Chondrocyte (in vitro differentiated cells): ENCODE results near the gene GINS2. TPM values are rescaled to one million over a fixed set of nuclear protein-coding genes. Genes with fewer than 3 reads are reported as not detected.

Experiments used
- DNase-seq: peaks from one replicate; pipeline ENCODE4 v3.0.0; 2021; ENCODE audit warnings: mixed read lengths, low spot score
- H3K27ac Mint-ChIP-seq: one replicate; pipeline ENCODE4 v1.8.0; 2021; ENCODE audit warnings: mild to moderate bottlenecking, moderate library complexity, mixed read lengths; ENCODE audit not compliant: unreplicated experiment
- H3K27me3 Mint-ChIP-seq: 2 replicates; pipeline ENCODE4 v1.8.0; 2021; ENCODE audit warnings: low read depth, mixed read lengths
- H3K36me3 Mint-ChIP-seq: 2 replicates; pipeline ENCODE4 v1.8.0; 2021; ENCODE audit warnings: low read depth, mixed read lengths
- H3K4me1 Mint-ChIP-seq: 2 replicates; pipeline ENCODE4 v1.8.0; 2021; ENCODE audit warnings: low read depth, mild to moderate bottlenecking, mixed read lengths
- H3K4me3 Mint-ChIP-seq: one replicate; pipeline ENCODE4 v1.8.0; 2021; ENCODE audit warnings: mild to moderate bottlenecking, moderate library complexity, mixed read lengths; ENCODE audit not compliant: unreplicated experiment
- H3K9me3 Mint-ChIP-seq: 2 replicates; pipeline ENCODE4 v1.8.0; 2021; ENCODE audit warnings: low read depth, mixed read lengths
- total RNA-seq: library from RNA; stranded (reverse); gene quantifications from 3 replicates; pipeline ENCODE4 v1.2.1, GENCODE V29; 2021
- TF ChIP-seq, protein P1 (sequence below): fragments of 200-600 bp; sonication (generic); IDR thresholded peaks from 2 replicates; pipeline ENCODE4 v1.5.0; 2021; ENCODE audit warnings: antibody characterized with exemption, mild to moderate bottlenecking, moderate library complexity

GINS2 gene
- total RNA-seq, 1 donor from 2014 or later = 3.8 TPM

GRCh38 chr16:85627526-85628264, 61.1 kb downstream of the GINS2 start:
- Mint-ChIP-seq H3K36me3 (peaks cover 7% of the 10 kb centered on the region), H3K4me1 (peaks cover 4% of the 10 kb centered on the region), H3K27me3 (no peaks in the 10 kb centered on the region), H3K27ac (no peak overlapping the region), H3K9me3 (peaks cover 8% of the 10 kb centered on the region), H3K4me3 (no peak overlapping the region)
- no peak for DNase-seq
- TF ChIP-seq, protein P1, sequence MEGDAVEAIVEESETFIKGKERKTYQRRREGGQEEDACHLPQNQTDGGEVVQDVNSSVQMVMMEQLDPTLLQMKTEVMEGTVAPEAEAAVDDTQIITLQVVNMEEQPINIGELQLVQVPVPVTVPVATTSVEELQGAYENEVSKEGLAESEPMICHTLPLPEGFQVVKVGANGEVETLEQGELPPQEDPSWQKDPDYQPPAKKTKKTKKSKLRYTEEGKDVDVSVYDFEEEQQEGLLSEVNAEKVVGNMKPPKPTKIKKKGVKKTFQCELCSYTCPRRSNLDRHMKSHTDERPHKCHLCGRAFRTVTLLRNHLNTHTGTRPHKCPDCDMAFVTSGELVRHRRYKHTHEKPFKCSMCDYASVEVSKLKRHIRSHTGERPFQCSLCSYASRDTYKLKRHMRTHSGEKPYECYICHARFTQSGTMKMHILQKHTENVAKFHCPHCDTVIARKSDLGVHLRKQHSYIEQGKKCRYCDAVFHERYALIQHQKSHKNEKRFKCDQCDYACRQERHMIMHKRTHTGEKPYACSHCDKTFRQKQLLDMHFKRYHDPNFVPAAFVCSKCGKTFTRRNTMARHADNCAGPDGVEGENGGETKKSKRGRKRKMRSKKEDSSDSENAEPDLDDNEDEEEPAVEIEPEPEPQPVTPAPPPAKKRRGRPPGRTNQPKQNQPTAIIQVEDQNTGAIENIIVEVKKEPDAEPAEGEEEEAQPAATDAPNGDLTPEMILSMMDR = no peak

DNA sequence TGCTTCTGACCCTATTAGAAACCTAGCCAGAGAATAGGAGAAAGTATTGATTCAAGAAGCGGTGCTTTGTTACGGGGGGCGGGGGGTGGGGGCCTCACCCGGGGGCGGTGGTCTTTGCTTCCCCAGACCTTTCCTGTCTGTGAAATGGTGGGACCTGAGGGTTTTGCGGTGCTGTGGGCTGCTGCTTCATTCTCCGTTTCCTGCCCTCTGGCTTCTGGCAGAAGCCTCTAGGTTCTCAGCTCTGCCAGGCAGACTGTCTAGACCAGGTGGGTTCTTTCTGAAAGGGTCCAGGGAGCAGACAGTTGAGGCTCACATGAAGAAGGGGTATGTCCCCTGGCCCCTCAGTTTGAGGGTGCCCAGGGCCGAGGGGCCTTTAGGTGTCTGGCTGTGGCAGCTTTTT, 61.7 kb downstream of the GINS2 start:
- TF ChIP-seq, protein P1 = no peak
- H3K27ac Mint-ChIP-seq = no peak overlapping the region
- peaks cover 7% of the 10 kb centered on the region for H3K36me3 Mint-ChIP-seq
- DNase-seq = no peak
- peaks cover 8% of the 10 kb centered on the region for H3K9me3 Mint-ChIP-seq
- H3K4me3 Mint-ChIP-seq = no peak overlapping the region
- peaks cover 4% of the 10 kb centered on the region for H3K4me1 Mint-ChIP-seq
- H3K27me3 Mint-ChIP-seq = no peaks in the 10 kb centered on the region

Other genes with a start within 250 kb of the GINS2 start
- gene GSE1, start 75.6 kb downstream of the GINS2 start, total RNA-seq = 22.6 to 37.1 TPM (median 24.0 TPM) in 3 replicates
- 0.82 to 1.6 TPM (median 1.0 TPM) in 3 replicates for gene C16orf74, start 62.1 kb upstream of the GINS2 start, total RNA-seq
- 26.3 to 30.1 TPM (median 27.4 TPM) in 3 replicates for gene EMC8, start 110.6 kb upstream of the GINS2 start, total RNA-seq
- 341 to 345 TPM (median 344 TPM) in 3 replicates for gene COX4I1, start 110.7 kb upstream of the GINS2 start, total RNA-seq
- gene IRF8, start 210.2 kb upstream of the GINS2 start, total RNA-seq = not detected in 3 replicates